Femur (tissue), 1 donor: Measurements from ENCODE around the gene DDI2.
A peak's percentile ranks its signal among the peaks of the same experiment; 100 is the strongest.
"Not testable (repeated sequence)": the region's sequence is repeated elsewhere in the genome, so short reads cannot be mapped to it uniquely, and the experiment has no call there.

Experiments
- DNase-seq: peaks from one replicate; pipeline ENCODE4 v3.0.0-alpha.2; 2017

DDI2 gene

GRCh38 chr1:15680561-15681348 is 63.5 kb downstream of the DDI2 start:
- DNase-seq: no peak

GRCh38 chr1:15681349-15682292 is 64.4 kb downstream of the DDI2 start:
- DNase-seq: no peak

- DNase-seq: no peak
Observed at GRCh38 chr1:15682936-15683341, 65.7 kb downstream of the DDI2 start.

- DNase-seq: no peak
Observed at GRCh38 chr1:15683345-15684039, 66.2 kb downstream of the DDI2 start.

GRCh38 chr1:15684042-15684461 is 66.8 kb downstream of the DDI2 start, which contains the start of gene PLEKHM2:
Gene PLEKHM2, plus strand, starts transcription at chr1:15684320. Its CDS starts 239 bp downstream, at chr1:15684559.
- DNase-seq: peak; percentile 63

GRCh38 chr1:15684468-15685291 is 67.4 kb downstream of the DDI2 start:
- peak; percentile 59 for DNase-seq

- no peak for DNase-seq
Observed at GRCh38 chr1:15685820-15686219, 68.6 kb downstream of the DDI2 start.

GRCh38 chr1:15687446-15687845 is 70.2 kb downstream of the DDI2 start:
- DNase-seq: no peak

GRCh38 chr1:15690317-15690716 is 73.1 kb downstream of the DDI2 start:
- no peak for DNase-seq

GRCh38 chr1:15691434-15692032 is 74.3 kb downstream of the DDI2 start:
- DNase-seq: peak; percentile 70

- DNase-seq: no peak
Observed at GRCh38 chr1:15692121-15692682, 74.9 kb downstream of the DDI2 start.

GRCh38 chr1:15693371-15693770 is 76.1 kb downstream of the DDI2 start:
- DNase-seq: no peak

- DNase-seq: peak; percentile 32
Observed at GRCh38 chr1:15696956-15697521, 79.8 kb downstream of the DDI2 start.

- no peak for DNase-seq
Observed at GRCh38 chr1:15698201-15698600, 80.9 kb downstream of the DDI2 start.

GRCh38 chr1:15699321-15699720 is 82.1 kb downstream of the DDI2 start:
- not testable (repeated sequence) for DNase-seq

GRCh38 chr1:15700508-15700907 is 83.2 kb downstream of the DDI2 start:
- no peak for DNase-seq

GRCh38 chr1:15701784-15702183 is 84.5 kb downstream of the DDI2 start:
- DNase-seq: no peak

GRCh38 chr1:15702722-15703550 is 85.7 kb downstream of the DDI2 start:
- no peak for DNase-seq

- DNase-seq: peak; percentile 83
Observed at GRCh38 chr1:15703562-15703961, 86.3 kb downstream of the DDI2 start.
